ENCODE data around the gene METTL6. TPM values are rescaled to one million over a fixed set of nuclear protein-coding genes. Genes with fewer than 3 reads are reported as not detected.
A peak's percentile ranks its signal among the peaks of the same experiment; 100 is the strongest.
"Not testable (repeated sequence)": the region's sequence is repeated elsewhere in the genome, so short reads cannot be mapped to it uniquely, and the experiment has no call there.

The METTL6 gene
- polyA plus RNA-seq, 3 donors from 2014 or later, result 2.3 to 20.3 (median 13.1) TPM

DNA sequence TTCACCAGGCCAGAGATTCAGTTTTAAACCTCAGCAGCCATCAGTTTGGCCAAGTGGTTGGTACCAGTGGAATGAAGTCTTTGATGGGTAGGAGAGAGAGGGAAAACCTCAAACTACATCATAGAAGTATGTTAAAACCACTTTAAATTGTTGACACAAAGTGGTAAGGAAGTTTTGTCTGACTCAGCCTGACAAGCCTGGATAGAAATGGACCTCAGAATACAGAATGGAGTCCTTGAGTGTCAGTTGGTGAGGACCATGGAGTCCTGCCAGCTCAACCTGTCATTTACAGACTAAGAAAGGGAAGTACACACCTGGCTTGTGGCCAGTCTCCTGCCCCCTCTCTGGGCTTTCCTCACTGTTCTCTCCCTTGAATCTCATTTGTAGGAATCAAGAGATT is 12.1 kb upstream of the METTL6 start:
- Mint-ChIP-seq H3K4me3 (peak overlapping the region in 2 of 5 donors; percentile 18 to 21), H3K27ac (peak overlapping the region; percentile 30 to 89 (median 70)), H3K9me3 (no peaks in the 10 kb centered on the region), H3K27me3 (ENCODE audit: low read depth in 3 of 3) (peaks cover 0 to 7% (median 0%) of the 10 kb centered on the region in 3 donors), H3K36me3 (peaks cover 38 to 80% (median 47%) of the 10 kb centered on the region in 3 donors), H3K4me1 (peaks cover 40 to 76% of the 10 kb centered on the region in 2 donors)
- peak; percentile 14 to 24 (median 21) for DNase-seq

DNA sequence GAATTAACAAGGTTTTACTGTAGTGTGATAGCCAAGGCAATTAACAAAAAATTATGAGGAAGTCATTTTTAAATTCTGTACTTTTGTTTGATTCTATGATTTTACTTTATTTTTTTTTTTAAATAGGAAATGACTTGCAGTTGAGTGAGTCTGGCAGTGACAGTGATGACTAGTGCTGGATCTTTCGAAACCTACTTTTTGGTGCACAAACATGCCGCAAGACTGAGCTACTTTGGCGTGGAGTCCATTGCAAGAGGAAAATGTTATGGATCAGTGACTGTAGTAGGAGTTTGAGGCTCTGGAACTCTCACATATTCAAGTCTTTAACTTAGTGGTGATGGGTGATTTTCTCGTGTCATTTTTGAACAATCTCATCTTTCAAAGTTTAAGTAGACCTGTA is 11.6 kb upstream of the METTL6 start:
- Mint-ChIP-seq H3K9me3 (no peaks in the 10 kb centered on the region), H3K36me3 (peaks cover 38 to 79% (median 47%) of the 10 kb centered on the region in 3 donors), H3K4me1 (peaks cover 38 to 77% of the 10 kb centered on the region in 2 donors), H3K27me3 (ENCODE audit: low read depth in 3 of 3) (peaks cover 0 to 7% (median 0%) of the 10 kb centered on the region in 3 donors), H3K27ac (peak overlapping the region; percentile 30 to 89 (median 79)), H3K4me3 (peak overlapping the region in 1 of 5 donors; percentile 40)
- no peak for DNase-seq

GRCh38 chr3:15436246-15436645 is 8.9 kb upstream of the METTL6 start:
- Mint-ChIP-seq H3K27me3 (ENCODE audit: low read depth in 3 of 3) (peaks cover 0 to 7% (median 0%) of the 10 kb centered on the region in 3 donors), H3K36me3 (peaks cover 43 to 72% (median 43%) of the 10 kb centered on the region in 3 donors), H3K4me3 (no peak overlapping the region), H3K4me1 (peaks cover 31 to 72% of the 10 kb centered on the region in 2 donors), H3K9me3 (no peaks in the 10 kb centered on the region), H3K27ac (peak overlapping the region in 2 of 6 donors; percentile 43 to 55)
- no peak for DNase-seq

GRCh38 chr3:15434756-15435155 is 7.4 kb upstream of the METTL6 start:
- H3K36me3 Mint-ChIP-seq, result peaks cover 28 to 61% (median 44%) of the 10 kb centered on the region in 3 donors
- H3K27ac Mint-ChIP-seq, result peak overlapping the region in 2 of 6 donors; percentile 55 to 60
- no peaks in the 10 kb centered on the region for H3K9me3 Mint-ChIP-seq
- DNase-seq, result no peak
- peaks cover 31 to 72% of the 10 kb centered on the region in 2 donors for H3K4me1 Mint-ChIP-seq
- no peak overlapping the region for H3K4me3 Mint-ChIP-seq
- H3K27me3 Mint-ChIP-seq (ENCODE audit: low read depth in 3 of 3), result peaks cover 0 to 7% (median 0%) of the 10 kb centered on the region in 3 donors

DNA sequence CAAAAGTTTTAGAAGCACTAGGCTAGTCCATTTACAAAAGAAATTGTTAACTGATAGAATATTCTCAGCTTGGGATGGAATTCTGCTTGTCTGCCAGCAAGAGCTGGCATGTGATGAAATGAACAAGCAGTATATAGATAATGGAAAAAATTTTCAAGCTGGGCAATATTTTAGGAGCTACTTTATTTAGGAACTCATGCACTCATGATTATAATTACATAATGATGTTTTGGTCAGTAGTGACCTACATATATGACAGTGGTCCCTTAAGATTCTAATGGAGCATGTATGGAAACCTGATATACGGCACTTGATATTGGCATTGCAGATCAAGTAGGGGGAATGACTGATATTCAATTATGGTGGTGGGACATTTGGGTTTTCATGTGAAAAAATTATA is 6.2 kb upstream of the METTL6 start:
- no peak for DNase-seq
- H3K27me3 Mint-ChIP-seq (ENCODE audit: low read depth in 3 of 3), result no peaks in the 10 kb centered on the region
- H3K4me1 Mint-ChIP-seq, result peaks cover 33 to 72% of the 10 kb centered on the region in 2 donors
- H3K9me3 Mint-ChIP-seq, result no peaks in the 10 kb centered on the region
- no peak overlapping the region for H3K27ac Mint-ChIP-seq
- no peak overlapping the region for H3K4me3 Mint-ChIP-seq
- peaks cover 17 to 49% (median 32%) of the 10 kb centered on the region in 3 donors for H3K36me3 Mint-ChIP-seq

- H3K9me3 Mint-ChIP-seq, result no peaks in the 10 kb centered on the region
These were observed 4.0 kb upstream of the METTL6 start for GRCh38 chr3:15431256-15431837.

GRCh38 chr3:15430624-15431023 is 3.3 kb upstream of the METTL6 start:
- Mint-ChIP-seq H3K4me3 (peak overlapping the region in 1 of 5 donors; percentile 53), H3K27me3 (ENCODE audit: low read depth in 3 of 3) (peaks cover 2 to 12% (median 6%) of the 10 kb centered on the region in 3 donors), H3K9me3 (no peaks in the 10 kb centered on the region), H3K36me3 (peaks cover 12 to 32% (median 22%) of the 10 kb centered on the region in 3 donors), H3K4me1 (peaks cover 62 to 88% of the 10 kb centered on the region in 2 donors), H3K27ac (peak overlapping the region in 2 of 6 donors; percentile 38 to 70)
- DNase-seq, result no peak

More at GRCh38 chr3:15431256-15431837, 4.0 kb upstream of the METTL6 start:
- peak overlapping the region in 2 of 5 donors; percentile 0 to 40 for H3K4me3 Mint-ChIP-seq
- no peak for DNase-seq
- H3K27ac Mint-ChIP-seq, result peak overlapping the region in 5 of 6 donors; percentile 6 to 87 (median 58)
- peaks cover 54 to 82% of the 10 kb centered on the region in 2 donors for H3K4me1 Mint-ChIP-seq
- peaks cover 0 to 12% (median 6%) of the 10 kb centered on the region in 3 donors for H3K27me3 Mint-ChIP-seq (ENCODE audit: low read depth in 3 of 3)
- peaks cover 12 to 36% (median 26%) of the 10 kb centered on the region in 3 donors for H3K36me3 Mint-ChIP-seq

GRCh38 chr3:15429080-15429479 is 1.7 kb upstream of the METTL6 start:
- H3K4me1 Mint-ChIP-seq, result peaks cover 63 to 90% of the 10 kb centered on the region in 2 donors
- H3K9me3 Mint-ChIP-seq, result no peaks in the 10 kb centered on the region
- peak overlapping the region; percentile 89 to 98 (median 96) for H3K27ac Mint-ChIP-seq
- peaks cover 7 to 20% (median 17%) of the 10 kb centered on the region in 3 donors for H3K36me3 Mint-ChIP-seq
- peaks cover 2 to 12% (median 6%) of the 10 kb centered on the region in 3 donors for H3K27me3 Mint-ChIP-seq (ENCODE audit: low read depth in 3 of 3)
- H3K4me3 Mint-ChIP-seq, result peak overlapping the region; percentile 96 to 99 (median 98)
- DNase-seq, result no peak

DNA sequence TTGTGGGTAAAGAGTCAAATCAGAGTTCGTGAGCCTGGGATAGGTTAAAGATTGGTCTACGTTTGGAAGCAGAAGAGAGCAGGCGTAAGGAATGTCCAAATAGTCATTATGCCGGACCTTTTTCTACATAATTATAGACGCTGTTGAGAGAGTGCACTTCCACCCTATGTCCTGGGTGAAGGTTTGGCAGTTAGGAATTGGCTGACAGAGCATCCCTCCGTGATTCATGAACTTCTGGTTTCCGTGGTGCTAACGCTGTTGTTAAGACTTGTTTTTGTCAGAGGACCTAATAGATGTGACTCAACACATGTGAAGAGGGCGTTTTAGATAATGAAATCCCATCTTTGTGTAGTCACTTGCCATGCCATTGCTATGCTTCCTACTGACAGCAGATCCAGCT is 1.2 kb upstream of the METTL6 start:
- DNase-seq, result peak; percentile 5 to 30 (median 20)
- H3K4me1 Mint-ChIP-seq, result peaks cover 63 to 86% of the 10 kb centered on the region in 2 donors
- H3K27me3 Mint-ChIP-seq (ENCODE audit: low read depth in 3 of 3), result peaks cover 2 to 12% (median 6%) of the 10 kb centered on the region in 3 donors
- H3K36me3 Mint-ChIP-seq, result peaks cover 4 to 16% (median 13%) of the 10 kb centered on the region in 3 donors
- peak overlapping the region; percentile 96 to 99 (median 98) for H3K4me3 Mint-ChIP-seq
- H3K9me3 Mint-ChIP-seq, result no peaks in the 10 kb centered on the region
- peak overlapping the region; percentile 89 to 98 (median 96) for H3K27ac Mint-ChIP-seq

DNA sequence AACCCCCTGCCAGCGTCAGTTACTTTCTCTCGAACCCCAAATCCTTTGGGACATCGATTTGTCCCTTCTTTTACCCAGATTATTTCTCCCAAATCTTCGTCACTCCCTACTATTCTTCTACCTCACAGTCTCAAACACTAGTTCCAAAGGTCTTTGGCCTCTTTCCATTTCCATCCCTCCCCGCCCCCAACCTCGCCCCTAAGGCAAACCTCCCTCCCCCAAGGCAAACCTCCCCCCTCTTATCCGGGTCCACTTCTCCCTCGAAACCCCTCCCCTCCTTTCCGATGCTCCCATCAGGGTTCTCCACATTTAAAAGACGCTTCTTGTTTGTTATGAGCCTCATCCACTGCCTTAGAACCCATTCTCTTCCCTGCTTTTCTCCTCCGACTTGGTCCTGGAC is 637 bp upstream of the METTL6 start:
- no peak for DNase-seq
- Mint-ChIP-seq H3K9me3 (no peaks in the 10 kb centered on the region), H3K36me3 (peaks cover 0 to 11% (median 9%) of the 10 kb centered on the region in 3 donors), H3K27me3 (ENCODE audit: low read depth in 3 of 3) (peaks cover 2 to 12% (median 6%) of the 10 kb centered on the region in 3 donors), H3K27ac (peak overlapping the region; percentile 89 to 98 (median 96)), H3K4me1 (peaks cover 60 to 80% of the 10 kb centered on the region in 2 donors), H3K4me3 (peak overlapping the region; percentile 96 to 99 (median 98))

GRCh38 chr3:15426579-15427118 is 695 bp downstream of the METTL6 start:
- Mint-ChIP-seq H3K36me3 (peaks cover 0 to 13% (median 9%) of the 10 kb centered on the region in 3 donors), H3K4me3 (peak overlapping the region; percentile 96 to 99 (median 98)), H3K27ac (peak overlapping the region; percentile 89 to 98 (median 96)), H3K9me3 (no peaks in the 10 kb centered on the region), H3K27me3 (ENCODE audit: low read depth in 3 of 3) (peaks cover 2 to 12% (median 6%) of the 10 kb centered on the region in 3 donors), H3K4me1 (peaks cover 59 to 72% of the 10 kb centered on the region in 2 donors)
- DNase-seq, result no peak

DNA sequence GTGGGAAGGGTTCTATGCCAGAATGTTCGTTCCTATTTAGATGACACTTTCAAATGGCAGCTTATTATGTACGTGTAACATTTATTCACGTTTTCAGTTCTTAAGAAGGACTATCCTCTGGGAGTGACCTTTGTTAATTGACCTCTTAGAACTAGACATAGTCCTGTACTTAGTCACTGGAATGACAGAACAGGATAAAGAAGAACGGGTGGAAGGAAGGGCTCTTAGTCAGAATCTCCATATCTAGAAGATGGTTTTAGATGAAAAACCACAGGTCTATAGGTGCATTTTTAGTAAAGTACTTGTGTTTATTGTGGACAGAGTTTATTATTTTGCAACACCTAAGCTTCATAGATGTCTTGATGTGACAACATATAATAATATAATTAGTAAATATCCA is 6.5 kb downstream of the METTL6 start:
- peaks cover 4 to 30% (median 15%) of the 10 kb centered on the region in 3 donors for H3K36me3 Mint-ChIP-seq
- peaks cover 0 to 2% (median 0%) of the 10 kb centered on the region in 3 donors for H3K27me3 Mint-ChIP-seq (ENCODE audit: low read depth in 3 of 3)
- H3K4me3 Mint-ChIP-seq, result no peak overlapping the region
- no peaks in the 10 kb centered on the region for H3K9me3 Mint-ChIP-seq
- no peak for DNase-seq
- peak overlapping the region in 1 of 6 donors; percentile 58 for H3K27ac Mint-ChIP-seq
- H3K4me1 Mint-ChIP-seq, result peaks cover 7 to 27% of the 10 kb centered on the region in 2 donors

DNA sequence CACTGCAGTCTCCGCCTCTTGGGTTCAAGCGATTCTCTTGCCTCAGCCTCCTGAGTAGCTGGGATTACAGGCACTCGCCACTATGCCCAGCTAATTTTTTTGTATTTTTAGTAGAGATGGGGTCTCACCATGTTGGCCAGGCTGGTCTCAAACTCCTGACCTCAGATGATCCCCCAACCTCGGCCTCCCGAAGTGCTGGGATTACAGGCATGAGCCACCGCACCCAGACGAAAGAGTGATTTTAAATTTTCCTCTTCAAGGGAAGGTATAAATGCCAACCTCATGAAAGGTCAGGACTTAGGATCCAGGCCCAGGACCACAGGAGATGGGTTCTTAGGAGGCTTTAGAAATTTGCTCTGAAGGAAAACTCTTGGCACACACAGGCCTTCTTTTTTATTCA is 16.4 kb downstream of the METTL6 start:
- peaks cover 21 to 48% (median 25%) of the 10 kb centered on the region in 3 donors for H3K36me3 Mint-ChIP-seq
- H3K27ac Mint-ChIP-seq; H3K27me3 Mint-ChIP-seq (ENCODE audit: low read depth in 3 of 3); H3K4me3 Mint-ChIP-seq; DNase-seq; H3K9me3 Mint-ChIP-seq; H3K4me1 Mint-ChIP-seq: not testable (repeated sequence)

- H3K9me3 Mint-ChIP-seq, result no peaks in the 10 kb centered on the region
- peaks cover 12 to 37% (median 13%) of the 10 kb centered on the region in 3 donors for H3K36me3 Mint-ChIP-seq
- H3K4me3 Mint-ChIP-seq, result no peak overlapping the region
- no peaks in the 10 kb centered on the region for H3K4me1 Mint-ChIP-seq
- DNase-seq, result no peak
- H3K27me3 Mint-ChIP-seq (ENCODE audit: low read depth in 3 of 3), result peaks cover 0 to 2% (median 0%) of the 10 kb centered on the region in 3 donors
- peak overlapping the region in 1 of 6 donors; percentile 38 for H3K27ac Mint-ChIP-seq
These were observed 17.6 kb downstream of the METTL6 start for GRCh38 chr3:15409774-15410173.

Data from immature natural killer cell (primary cell).